Endothelial cell of hepatic sinusoid (primary cell): Measurements from ENCODE around the gene UNC93B1.
"Not testable (repeated sequence)": the region's sequence is repeated elsewhere in the genome, so short reads cannot be mapped to it uniquely, and the experiment has no call there.

Experiments used
- in situ Hi-C: cut with HindIII; loops from 2 replicates; pipeline ENCODE4 v1.10.0; 2017; ENCODE audit warnings: low sequenced_read_pairs

The UNC93B1 gene

DNA sequence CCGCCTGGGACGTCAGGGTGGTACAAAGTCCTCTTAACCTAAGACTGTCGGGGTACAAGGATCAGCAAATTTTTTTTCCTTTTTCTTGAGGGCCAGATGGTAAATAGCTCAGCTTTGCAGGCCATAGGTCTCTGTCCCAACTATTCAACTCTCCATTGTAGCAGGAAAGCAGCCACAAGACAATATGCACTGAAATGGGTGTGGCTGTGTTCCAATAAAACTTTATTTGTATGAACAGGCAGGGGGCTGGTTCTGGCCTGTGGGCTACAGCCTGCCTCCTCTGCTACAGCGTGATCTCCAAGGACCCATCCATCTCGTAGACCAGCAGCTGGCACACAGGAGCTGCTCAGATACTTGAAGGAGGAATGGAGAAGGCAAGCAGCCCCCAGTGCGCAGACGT is 56.1 kb downstream of the UNC93B1 start:
- in situ Hi-C loops, result not testable (repeated sequence)

DNA sequence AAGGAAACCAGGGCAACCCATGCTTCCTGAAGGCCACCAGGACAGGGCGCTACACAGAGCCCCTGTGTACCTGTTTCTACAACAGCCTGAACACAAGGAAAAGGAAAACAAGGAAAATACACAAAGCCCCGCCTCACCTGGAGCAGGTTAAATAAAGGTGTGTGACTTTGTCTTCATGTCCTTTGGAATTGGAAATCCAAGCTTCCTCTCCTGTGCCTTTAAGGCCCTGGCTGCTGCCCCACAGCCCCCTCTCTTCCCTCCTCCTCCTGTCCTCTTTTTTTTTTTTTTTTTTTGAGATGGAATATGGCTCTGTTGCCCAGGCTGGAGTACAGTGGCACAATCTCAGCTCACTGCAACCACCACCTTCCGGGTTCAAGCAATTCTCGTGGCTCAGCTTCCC is 57.5 kb downstream of the UNC93B1 start:
- in situ Hi-C loops, result not testable (repeated sequence)

- in situ Hi-C loops, result not testable (repeated sequence)
Measured at GRCh38 chr11:67943406-67943805, 60.5 kb downstream of the UNC93B1 start.
